HG03196 (cell line): Measurements from ENCODE around the gene B3GAT2.

Source experiments
- ATAC-seq: cut with Tn5 transposase; IDR thresholded peaks from one replicate; pipeline ENCODE4 v1.9.1; 2021; ENCODE audit not compliant: unreplicated experiment

B3GAT2 gene

GRCh38 chr6:70844301-70844700, 112.6 kb downstream of the B3GAT2 start:
- no peak for ATAC-seq

DNA sequence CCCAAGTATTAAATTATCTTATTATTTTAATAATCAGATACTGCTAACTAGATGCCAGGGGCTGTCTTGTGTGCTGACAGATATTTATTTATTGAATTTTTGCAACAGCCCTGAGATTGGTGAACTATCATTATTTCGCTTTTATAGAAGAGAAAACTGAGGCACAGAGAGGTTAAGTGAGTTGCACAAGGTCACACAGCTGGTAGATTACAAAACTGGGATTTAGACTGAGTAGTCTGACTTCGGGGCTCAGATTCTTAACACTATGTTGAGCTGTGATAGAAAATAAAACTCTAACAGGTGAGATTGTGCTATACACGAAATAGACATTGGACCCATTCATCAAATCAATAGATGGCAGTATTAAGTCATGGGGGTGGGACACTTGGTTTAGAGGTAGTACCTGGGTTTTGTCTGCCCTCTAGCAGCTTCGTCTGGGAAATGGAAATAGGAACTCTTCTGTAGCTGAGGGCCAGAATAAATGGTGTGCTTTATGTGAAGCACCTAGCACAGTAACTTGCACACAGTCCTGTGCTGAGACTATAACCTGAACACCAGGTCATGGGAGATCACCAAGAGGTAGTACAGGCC, 113.4 kb downstream of the B3GAT2 start:
- no peak for ATAC-seq

GRCh38 chr6:70842541-70842940, 114.3 kb downstream of the B3GAT2 start:
- ATAC-seq: no peak

- no peak for ATAC-seq
Observed at GRCh38 chr6:70841112-70841511, 115.7 kb downstream of the B3GAT2 start.

DNA sequence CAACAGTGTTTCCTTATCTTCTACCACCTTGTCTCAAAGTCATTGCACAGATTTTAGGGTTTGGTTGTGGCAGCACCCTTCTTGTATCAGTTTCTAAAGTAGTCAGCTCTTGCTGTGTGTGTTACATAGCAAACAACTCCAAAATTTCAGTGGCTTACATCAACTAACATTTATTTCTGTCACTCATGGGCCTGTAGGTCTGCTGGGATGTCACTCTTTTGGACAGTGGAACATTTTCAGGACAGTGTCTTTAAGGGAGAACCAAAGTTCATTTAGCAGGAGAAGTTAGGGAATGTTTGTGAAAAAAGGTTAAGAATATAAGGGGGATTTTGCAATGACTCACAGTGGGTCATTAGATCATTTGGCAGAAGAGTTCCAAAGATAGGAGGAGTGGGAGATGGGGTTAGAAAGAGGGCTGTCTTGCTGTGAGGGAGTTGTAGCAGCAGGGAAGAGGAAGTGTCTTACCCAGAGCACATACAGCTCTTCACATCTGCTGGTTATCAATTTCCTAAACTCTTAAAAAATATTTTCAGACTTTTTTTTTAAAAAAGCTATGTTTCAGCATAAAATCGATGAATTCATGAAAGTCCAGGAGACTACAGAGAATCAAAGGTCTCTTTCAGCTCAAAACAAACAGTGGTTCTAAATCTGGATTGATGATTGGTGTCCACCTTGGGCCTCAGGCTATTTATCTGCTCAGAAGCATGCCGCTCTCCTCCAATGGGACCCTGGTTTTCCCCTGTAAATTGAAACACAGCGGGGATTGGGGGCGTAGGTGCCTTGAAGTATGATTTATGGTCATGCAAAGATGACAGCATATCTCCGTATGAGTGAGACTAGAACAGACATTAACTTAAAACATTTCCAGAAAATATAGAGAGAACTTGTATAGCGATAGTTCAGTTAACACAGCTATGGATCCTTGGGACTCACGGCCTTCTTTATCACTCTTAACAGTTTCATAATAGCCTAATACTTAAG, 117.3 kb downstream of the B3GAT2 start:
- no peak for ATAC-seq

DNA sequence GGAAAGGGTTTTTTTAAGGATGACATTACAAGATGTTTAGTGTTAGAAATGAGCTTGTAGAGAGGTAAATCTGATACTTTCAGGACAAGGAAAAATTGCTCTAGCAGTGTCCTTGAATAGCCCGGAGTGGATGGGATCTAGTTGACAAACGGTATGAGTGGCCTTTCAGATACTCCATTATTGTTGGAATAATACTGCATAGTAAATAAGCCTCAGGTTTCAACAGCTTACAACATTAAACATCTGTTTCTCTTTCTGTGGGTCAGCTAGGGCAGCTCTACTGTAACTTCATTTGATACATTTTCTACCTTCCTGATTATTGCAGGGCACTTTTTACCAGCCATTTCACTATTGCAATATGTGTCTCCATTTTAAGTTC, 118.0 kb downstream of the B3GAT2 start:
- ATAC-seq: no peak

DNA sequence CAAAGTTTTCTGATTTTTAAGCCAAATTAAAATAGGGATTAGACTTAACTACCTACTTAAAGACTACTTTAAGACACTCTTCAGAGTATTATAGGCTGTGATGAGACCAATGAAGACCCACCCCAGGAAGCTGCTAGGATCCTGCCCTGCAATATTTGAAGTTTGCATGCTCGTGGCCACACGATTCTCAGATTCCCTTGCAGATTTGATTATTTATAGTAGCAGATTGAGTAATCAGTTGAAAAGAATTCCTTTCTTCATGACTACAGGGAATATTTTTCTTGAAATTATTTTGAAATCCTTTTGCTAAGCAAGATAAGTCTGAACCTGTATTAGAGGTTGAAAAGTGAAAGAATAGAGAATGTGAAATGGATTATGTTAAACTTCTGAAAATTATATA, 122.3 kb downstream of the B3GAT2 start:
- ATAC-seq: no peak

- ATAC-seq: no peak
Observed at GRCh38 chr6:70831427-70831826, 125.4 kb downstream of the B3GAT2 start.

GRCh38 chr6:70823651-70824050, 133.2 kb downstream of the B3GAT2 start:
- no peak for ATAC-seq

- ATAC-seq: no peak
Observed at GRCh38 chr6:70821751-70822150, 135.1 kb downstream of the B3GAT2 start.

DNA sequence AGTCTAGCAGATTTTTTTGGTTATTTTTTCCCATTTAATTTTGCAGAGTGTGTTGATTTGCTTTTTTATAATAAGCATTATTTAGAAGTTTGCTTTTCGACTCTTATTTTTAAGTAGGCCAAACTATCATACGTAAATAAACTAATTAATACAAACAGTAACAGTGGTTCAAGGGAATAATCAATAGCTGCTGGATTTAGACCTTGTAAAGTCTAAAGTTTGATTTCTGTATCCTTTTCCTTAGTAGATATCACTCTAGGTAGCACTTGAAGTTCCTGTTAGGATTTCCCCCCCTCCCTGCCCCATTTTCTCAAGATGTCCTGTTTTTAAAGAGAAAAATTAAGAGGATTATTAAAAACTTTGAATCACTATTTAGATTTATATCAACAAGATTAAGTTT, 136.1 kb downstream of the B3GAT2 start:
- ATAC-seq: no peak

DNA sequence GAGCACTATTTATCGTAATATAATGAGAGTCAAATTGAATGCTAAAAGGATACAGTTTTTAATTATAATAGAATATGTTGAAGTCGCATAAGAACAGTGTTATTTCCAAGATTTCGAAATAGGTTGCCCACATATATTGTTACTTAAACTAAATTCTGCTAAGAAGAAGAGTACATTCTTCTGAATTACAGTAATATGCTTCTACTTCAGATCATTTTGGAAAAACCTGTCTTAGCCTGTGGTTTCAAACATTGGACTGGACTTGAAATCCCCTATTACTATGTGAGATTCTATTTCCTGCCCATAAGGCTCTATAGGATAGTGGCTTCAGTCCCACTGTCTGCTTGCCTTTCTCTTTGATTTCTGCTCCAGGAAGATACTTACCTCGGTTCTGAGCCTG, 137.2 kb downstream of the B3GAT2 start:
- no peak for ATAC-seq

GRCh38 chr6:70813885-70814284, 143.0 kb downstream of the B3GAT2 start:
- ATAC-seq: no peak

DNA sequence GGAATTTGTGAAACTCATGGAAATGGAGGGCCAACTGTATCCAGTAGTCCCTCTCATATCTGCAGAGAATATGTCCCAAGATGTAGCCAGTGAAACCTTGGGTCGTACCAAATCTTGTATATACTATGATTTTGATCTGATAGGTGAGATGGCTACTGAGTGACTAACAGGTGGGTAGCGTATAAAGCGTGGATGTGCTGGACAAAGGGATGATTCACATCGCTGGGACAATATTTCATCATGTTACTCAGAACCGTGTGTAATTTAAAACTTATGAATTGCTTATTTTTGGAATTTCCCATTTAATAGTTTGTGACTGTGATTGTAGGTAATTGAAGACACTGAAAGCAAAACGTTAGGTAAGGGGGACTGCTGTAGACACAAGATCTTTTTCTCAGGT, 145.1 kb downstream of the B3GAT2 start:
- no peak for ATAC-seq
